Ishikawa (cell line): ENCODE results near the gene LLCFC1.

Source experiments
- CEBPB ChIP-seq: IDR thresholded peaks from 2 replicates; pipeline ENCODE4 v1.6.1; 2012
- CREB1 ChIP-seq: IDR thresholded peaks from 2 replicates; pipeline ENCODE4 v1.6.1; 2012; ENCODE audit warnings: low read depth
- EGR1 ChIP-seq: IDR thresholded peaks from 2 replicates; pipeline ENCODE4 v1.6.1; 2012
- EP300 ChIP-seq: IDR thresholded peaks from 2 replicates; pipeline ENCODE4 v1.6.1; 2012; ENCODE audit warnings: borderline replicate concordance
- FOXM1 ChIP-seq: IDR thresholded peaks from 2 replicates; pipeline ENCODE4 v1.6.1; 2012; ENCODE audit warnings: low read depth, borderline replicate concordance
- RAD21 ChIP-seq: IDR thresholded peaks from 2 replicates; pipeline ENCODE4 v1.6.1; 2012; ENCODE audit warnings: low read depth
- TAF1 ChIP-seq: IDR thresholded peaks from 2 replicates; pipeline ENCODE4 v1.6.1; 2012; ENCODE audit warnings: low read depth, mild to moderate bottlenecking
- TEAD4 ChIP-seq: IDR thresholded peaks from 2 replicates; pipeline ENCODE4 v1.6.1; 2012
- ZBTB7A ChIP-seq: IDR thresholded peaks from 2 replicates; pipeline ENCODE4 v1.6.1; 2012; ENCODE audit warnings: low read depth
- TF ChIP-seq, protein P1 (sequence below): IDR thresholded peaks from 2 replicates; pipeline ENCODE4 v1.6.1; 2012; ENCODE audit warnings: low read depth, mild to moderate bottlenecking

DNA sequence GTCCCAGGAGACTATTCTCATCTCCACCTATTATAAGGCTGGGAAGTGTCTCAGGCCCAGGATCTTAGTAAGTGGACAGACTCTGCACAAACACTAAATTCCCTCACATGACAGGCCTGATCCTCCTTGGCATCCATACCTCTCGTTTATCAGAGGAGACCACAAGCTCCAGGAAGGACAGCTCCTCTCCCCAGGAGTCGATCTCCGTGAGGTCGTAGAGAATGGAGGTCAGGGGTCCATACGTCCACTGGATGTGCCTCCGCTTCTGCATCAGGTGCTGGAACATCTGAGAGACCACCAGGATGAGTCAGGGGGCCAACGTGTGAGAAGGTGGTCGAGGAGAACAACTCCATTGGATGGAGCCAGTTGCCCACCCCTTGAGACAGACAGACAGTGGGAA, 11.3 kb upstream of the LLCFC1 start:
- TF ChIP-seq EP300 (no peak), TAF1 (no peak), RAD21 (no peak), CREB1 (no peak), FOXM1 (no peak), TEAD4 (no peak), EGR1 (no peak), CEBPB (no peak), ZBTB7A (no peak)
- TF ChIP-seq, protein P1, sequence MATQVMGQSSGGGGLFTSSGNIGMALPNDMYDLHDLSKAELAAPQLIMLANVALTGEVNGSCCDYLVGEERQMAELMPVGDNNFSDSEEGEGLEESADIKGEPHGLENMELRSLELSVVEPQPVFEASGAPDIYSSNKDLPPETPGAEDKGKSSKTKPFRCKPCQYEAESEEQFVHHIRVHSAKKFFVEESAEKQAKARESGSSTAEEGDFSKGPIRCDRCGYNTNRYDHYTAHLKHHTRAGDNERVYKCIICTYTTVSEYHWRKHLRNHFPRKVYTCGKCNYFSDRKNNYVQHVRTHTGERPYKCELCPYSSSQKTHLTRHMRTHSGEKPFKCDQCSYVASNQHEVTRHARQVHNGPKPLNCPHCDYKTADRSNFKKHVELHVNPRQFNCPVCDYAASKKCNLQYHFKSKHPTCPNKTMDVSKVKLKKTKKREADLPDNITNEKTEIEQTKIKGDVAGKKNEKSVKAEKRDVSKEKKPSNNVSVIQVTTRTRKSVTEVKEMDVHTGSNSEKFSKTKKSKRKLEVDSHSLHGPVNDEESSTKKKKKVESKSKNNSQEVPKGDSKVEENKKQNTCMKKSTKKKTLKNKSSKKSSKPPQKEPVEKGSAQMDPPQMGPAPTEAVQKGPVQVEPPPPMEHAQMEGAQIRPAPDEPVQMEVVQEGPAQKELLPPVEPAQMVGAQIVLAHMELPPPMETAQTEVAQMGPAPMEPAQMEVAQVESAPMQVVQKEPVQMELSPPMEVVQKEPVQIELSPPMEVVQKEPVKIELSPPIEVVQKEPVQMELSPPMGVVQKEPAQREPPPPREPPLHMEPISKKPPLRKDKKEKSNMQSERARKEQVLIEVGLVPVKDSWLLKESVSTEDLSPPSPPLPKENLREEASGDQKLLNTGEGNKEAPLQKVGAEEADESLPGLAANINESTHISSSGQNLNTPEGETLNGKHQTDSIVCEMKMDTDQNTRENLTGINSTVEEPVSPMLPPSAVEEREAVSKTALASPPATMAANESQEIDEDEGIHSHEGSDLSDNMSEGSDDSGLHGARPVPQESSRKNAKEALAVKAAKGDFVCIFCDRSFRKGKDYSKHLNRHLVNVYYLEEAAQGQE, result no peak
